HCT116 (cell line): ENCODE results near the gene PAK1IP1. TPM values are rescaled to one million over a fixed set of nuclear protein-coding genes. Genes with fewer than 3 reads are reported as not detected.
"Not testable (repeated sequence)": the region's sequence is repeated elsewhere in the genome, so short reads cannot be mapped to it uniquely, and the experiment has no call there.

Source experiments
- ATAC-seq: fragments of 200-7000 bp; cut with Tn5 transposase; 2 replicates; pipeline ENCODE4 v1.9.1; 2020; ENCODE audit warnings: mild to moderate bottlenecking, moderate library complexity
- BruUV-seq: library from RNA; stranded (reverse); fragments of 400-500 nt; replicated peaks from 2 replicates; lab custom pipeline; 2021; lab: Mats Ljungman, UMichigan
- CTCF ChIA-PET: fragments of 300-600 bp; sonication (Branson Sonifier 250); formaldehyde crosslinking; loops from one replicate; lab custom pipeline; 2021; ENCODE audit warnings: antibody characterized with exemption; lab: Charles Lee
- POLR2A ChIA-PET: fragments of 300-600, 350-600 bp; sonication (Branson Sonifier 250); formaldehyde crosslinking; loops from one replicate; lab custom pipeline; 2021; ENCODE audit warnings: antibody characterized with exemption; lab: Charles Lee
- RAD21 ChIA-PET, 2 experiments: fragments of 300-600 bp; sonication (Branson Sonifier 250); formaldehyde crosslinking; loops; one replicate each; lab custom pipeline; 2023; ENCODE audit warnings: low total read pairs in 2 of 2; ENCODE audit not compliant: uncharacterized antibody in 2 of 2, unreplicated experiment in 2 of 2, low non-redundant PET in 1 of 2; lab: Charles Lee
- DNase-seq: peaks from one replicate; pipeline ENCODE4 v3.0.0-alpha.2; 2010; ENCODE audit warnings: low read depth, low spot score
- H2AFZ ChIP-seq: fragments of 200-600 bp; shearing (Covaris generic), sonication (generic); 2 replicates; pipeline ENCODE4 v1.6.1; 2017; ENCODE audit warnings: low read depth, mixed run types, mixed read lengths, antibody characterized with exemption, low read length; ENCODE audit not compliant: poor library complexity, severe bottlenecking
- H3K27ac ChIP-seq: 2 replicates; pipeline ENCODE4 v1.5.1; 2012; ENCODE audit warnings: low read depth, low read length
- H3K27me3 ChIP-seq: fragments of 200-600 bp; sonication (generic); 2 replicates; pipeline ENCODE4 v1.6.1; 2016; ENCODE audit warnings: mixed run types, low read length, mixed read lengths; ENCODE audit not compliant: insufficient read depth
- H3K36me3 ChIP-seq, 2 experiments: fragments of 200-500 bp in 1 of 2; fragments of 200-600 bp in 1 of 2; sonication (Bioruptor generic) in 1 of 2; sonication (generic) in 1 of 2; 2 replicates each; pipeline versions ENCODE4 v1.5.1 to v1.6.1; 2014 to 2016; ENCODE audit warnings: low read length in 2 of 2, inconsistent platforms in 1 of 2, mixed read lengths in 1 of 2, mixed run types in 1 of 2; ENCODE audit not compliant: insufficient read depth in 2 of 2, control insufficient read depth in 1 of 2
- H3K4me1 ChIP-seq, 2 experiments: fragments of 200-600 bp in 1 of 2; sonication (generic) in 1 of 2; 2 replicates each; pipeline versions ENCODE4 v1.5.1 to v1.6.1; 2012 to 2017; ENCODE audit warnings: low read length in 2 of 2, inconsistent platforms in 1 of 2, mild to moderate bottlenecking in 1 of 2, mixed read lengths in 1 of 2, mixed run types in 1 of 2, moderate library complexity in 1 of 2; ENCODE audit not compliant: insufficient read depth in 2 of 2, control insufficient read depth in 1 of 2
- H3K4me2 ChIP-seq: fragments of 200-600 bp; sonication (generic); 2 replicates; pipeline ENCODE4 v1.6.1; 2017; ENCODE audit warnings: mixed run types, low read length, mixed read lengths
- H3K4me3 ChIP-seq, 2 experiments: fragments of 200-600 bp in 1 of 2; sonication (generic) in 1 of 2; replicated peaks in 1 of 2; 2 replicates each; pipeline ENCODE4 v1.5.1; 2011 to 2016; ENCODE audit warnings: low read length in 2 of 2, control low read depth in 1 of 2, low read depth in 1 of 2, mild to moderate bottlenecking in 1 of 2, mixed read lengths in 1 of 2, mixed run types in 1 of 2
- H3K79me2 ChIP-seq: fragments of 200-600 bp; sonication (generic); 2 replicates; pipeline ENCODE4 v1.6.1; 2017; ENCODE audit warnings: mild to moderate bottlenecking, mixed run types, low read length, moderate library complexity, mixed read lengths; ENCODE audit not compliant: insufficient read depth
- H3K9ac ChIP-seq: fragments of 200-600 bp; sonication (generic); 2 replicates; pipeline ENCODE4 v1.6.1; 2016; ENCODE audit warnings: low read length, mixed read lengths
- H3K9me2 ChIP-seq: fragments of 200-600 bp; sonication (generic), shearing (Covaris generic); 2 replicates; pipeline ENCODE4 v1.6.1; 2017; ENCODE audit warnings: mixed run types, mild to moderate bottlenecking, moderate library complexity; ENCODE audit not compliant: insufficient read depth
- H3K9me3 ChIP-seq, 2 experiments: fragments of 200-500 bp in 1 of 2; fragments of 200-600 bp in 1 of 2; sonication (Bioruptor generic) in 1 of 2; sonication (generic) in 1 of 2; 2 replicates each; pipeline ENCODE4 v1.6.1; 2014 to 2017; ENCODE audit warnings: low read length in 2 of 2, mixed read lengths in 2 of 2, inconsistent platforms in 1 of 2, low read depth in 1 of 2, mild to moderate bottlenecking in 1 of 2, mixed run types in 1 of 2, moderate library complexity in 1 of 2; ENCODE audit not compliant: control insufficient read depth in 1 of 2, insufficient read depth in 1 of 2
- H4K20me1 ChIP-seq: fragments of 200-600 bp; sonication (generic), shearing (Covaris generic); 2 replicates; pipeline ENCODE4 v1.6.1; 2017; ENCODE audit warnings: mixed run types, mild to moderate bottlenecking, moderate library complexity; ENCODE audit not compliant: insufficient read depth
- ELF1 ChIP-seq: IDR thresholded peaks from 2 replicates; pipeline ENCODE4 v1.6.1; 2012; ENCODE audit warnings: low read depth, borderline replicate concordance
- EZH2phosphoT487 ChIP-seq: fragments of 200-600 bp; IDR thresholded peaks from 2 replicates; pipeline ENCODE4 v1.6.1; 2018; ENCODE audit warnings: antibody characterized with exemption, borderline replicate concordance
- FOSL1 ChIP-seq: IDR thresholded peaks from 2 replicates; pipeline ENCODE4 v1.6.1; 2012; ENCODE audit warnings: low read depth
- POLR2AphosphoS5 ChIP-seq: IDR thresholded peaks from 2 replicates; pipeline ENCODE4 v1.6.1; 2011; ENCODE audit warnings: mild to moderate bottlenecking, low read depth, low read length, moderate library complexity
- intact Hi-C: fragments of 100-400 bp; cut with micrococcal nuclease; formaldehyde crosslinking; loops from 2 replicates; pipeline ENCODE4 v1.10.0; 2022
- total RNA-seq: library from RNA; stranded (reverse); gene quantifications from one replicate; pipeline ENCODE4 v1.2.1, GENCODE V29; 2021; ENCODE audit not compliant: unreplicated experiment
- TF ChIP-seq, protein P1 (sequence below): IDR thresholded peaks from 2 replicates; pipeline ENCODE4 v1.6.1; 2012; ENCODE audit warnings: low read depth
- TF ChIP-seq, protein P2 (sequence below), 3 experiments: fragments of 200-600 bp in 1 of 3; sonication (generic) in 1 of 3; IDR thresholded peaks in 2 of 3; conservative IDR thresholded peaks in 1 of 3; 2 replicates each; pipeline ENCODE4 v1.5.1; 2012 to 2017; ENCODE audit warnings: low read depth in 2 of 3, low read length in 2 of 3, antibody characterized with exemption in 1 of 3, borderline replicate concordance in 1 of 3, control low read depth in 1 of 3, mild to moderate bottlenecking in 1 of 3, mixed read lengths in 1 of 3, mixed run types in 1 of 3, moderate library complexity in 1 of 3; ENCODE audit not compliant: insufficient read depth in 1 of 3

PAK1IP1 gene
- total RNA-seq, 1 experiment from 2014 or later: 24.3 TPM

DNA sequence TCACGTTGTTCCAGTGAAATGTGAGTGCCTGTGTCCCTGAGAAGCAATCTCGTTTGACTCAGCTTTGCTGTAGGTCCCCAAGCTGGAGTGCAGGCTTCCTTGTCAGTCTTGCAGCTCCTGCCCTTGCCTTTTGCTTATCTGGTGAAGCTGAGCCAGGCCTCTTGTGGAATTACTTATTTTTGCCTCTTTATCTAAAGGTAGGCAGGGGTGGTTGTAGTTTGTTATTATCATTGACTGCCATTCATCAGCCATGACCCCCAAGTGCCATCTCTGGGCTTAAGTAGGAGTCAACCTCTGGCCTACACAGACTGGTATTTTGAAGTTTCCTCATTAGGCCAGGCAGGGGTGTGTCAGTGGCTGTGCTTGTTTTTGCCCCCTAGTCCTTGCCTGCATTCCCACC is 55.0 kb downstream of the PAK1IP1 start:
- CTCF ChIA-PET: no interaction called here
- no peak overlapping the region for H2AFZ ChIP-seq
- POLR2A ChIA-PET: interaction anchor here (0.5 kb wide), 1 partner anchor 13 kb away, joined by 3 read pairs; no protein-coding TSS in a partner anchor
- no peaks in the 10 kb centered on the region for H3K9me2 ChIP-seq
- intact Hi-C loops: no loop called here
- no TSS peak for BruUV-seq
- no peaks in the 10 kb centered on the region; the same call in 1 of the 2 replicates for H4K20me1 ChIP-seq
- H3K27ac ChIP-seq: no peak overlapping the region
- H3K4me2 ChIP-seq: peak overlapping the region; percentile 92; the same call in 1 of the 2 replicates
- H3K79me2 ChIP-seq: peaks cover 70% of the 10 kb centered on the region
- peaks cover 7 to 32% of the 10 kb centered on the region in 2 experiments; a peak in 3 of 4 replicates for H3K36me3 ChIP-seq
- H3K4me1 ChIP-seq: peaks cover 9 to 21% of the 10 kb centered on the region in 2 experiments; a peak in 3 of 4 replicates
- no peak overlapping the region for H3K9ac ChIP-seq
- H3K27me3 ChIP-seq: no peaks in the 10 kb centered on the region
- TF ChIP-seq, protein P1, sequence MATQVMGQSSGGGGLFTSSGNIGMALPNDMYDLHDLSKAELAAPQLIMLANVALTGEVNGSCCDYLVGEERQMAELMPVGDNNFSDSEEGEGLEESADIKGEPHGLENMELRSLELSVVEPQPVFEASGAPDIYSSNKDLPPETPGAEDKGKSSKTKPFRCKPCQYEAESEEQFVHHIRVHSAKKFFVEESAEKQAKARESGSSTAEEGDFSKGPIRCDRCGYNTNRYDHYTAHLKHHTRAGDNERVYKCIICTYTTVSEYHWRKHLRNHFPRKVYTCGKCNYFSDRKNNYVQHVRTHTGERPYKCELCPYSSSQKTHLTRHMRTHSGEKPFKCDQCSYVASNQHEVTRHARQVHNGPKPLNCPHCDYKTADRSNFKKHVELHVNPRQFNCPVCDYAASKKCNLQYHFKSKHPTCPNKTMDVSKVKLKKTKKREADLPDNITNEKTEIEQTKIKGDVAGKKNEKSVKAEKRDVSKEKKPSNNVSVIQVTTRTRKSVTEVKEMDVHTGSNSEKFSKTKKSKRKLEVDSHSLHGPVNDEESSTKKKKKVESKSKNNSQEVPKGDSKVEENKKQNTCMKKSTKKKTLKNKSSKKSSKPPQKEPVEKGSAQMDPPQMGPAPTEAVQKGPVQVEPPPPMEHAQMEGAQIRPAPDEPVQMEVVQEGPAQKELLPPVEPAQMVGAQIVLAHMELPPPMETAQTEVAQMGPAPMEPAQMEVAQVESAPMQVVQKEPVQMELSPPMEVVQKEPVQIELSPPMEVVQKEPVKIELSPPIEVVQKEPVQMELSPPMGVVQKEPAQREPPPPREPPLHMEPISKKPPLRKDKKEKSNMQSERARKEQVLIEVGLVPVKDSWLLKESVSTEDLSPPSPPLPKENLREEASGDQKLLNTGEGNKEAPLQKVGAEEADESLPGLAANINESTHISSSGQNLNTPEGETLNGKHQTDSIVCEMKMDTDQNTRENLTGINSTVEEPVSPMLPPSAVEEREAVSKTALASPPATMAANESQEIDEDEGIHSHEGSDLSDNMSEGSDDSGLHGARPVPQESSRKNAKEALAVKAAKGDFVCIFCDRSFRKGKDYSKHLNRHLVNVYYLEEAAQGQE: no peak
- TF ChIP-seq, protein P2, sequence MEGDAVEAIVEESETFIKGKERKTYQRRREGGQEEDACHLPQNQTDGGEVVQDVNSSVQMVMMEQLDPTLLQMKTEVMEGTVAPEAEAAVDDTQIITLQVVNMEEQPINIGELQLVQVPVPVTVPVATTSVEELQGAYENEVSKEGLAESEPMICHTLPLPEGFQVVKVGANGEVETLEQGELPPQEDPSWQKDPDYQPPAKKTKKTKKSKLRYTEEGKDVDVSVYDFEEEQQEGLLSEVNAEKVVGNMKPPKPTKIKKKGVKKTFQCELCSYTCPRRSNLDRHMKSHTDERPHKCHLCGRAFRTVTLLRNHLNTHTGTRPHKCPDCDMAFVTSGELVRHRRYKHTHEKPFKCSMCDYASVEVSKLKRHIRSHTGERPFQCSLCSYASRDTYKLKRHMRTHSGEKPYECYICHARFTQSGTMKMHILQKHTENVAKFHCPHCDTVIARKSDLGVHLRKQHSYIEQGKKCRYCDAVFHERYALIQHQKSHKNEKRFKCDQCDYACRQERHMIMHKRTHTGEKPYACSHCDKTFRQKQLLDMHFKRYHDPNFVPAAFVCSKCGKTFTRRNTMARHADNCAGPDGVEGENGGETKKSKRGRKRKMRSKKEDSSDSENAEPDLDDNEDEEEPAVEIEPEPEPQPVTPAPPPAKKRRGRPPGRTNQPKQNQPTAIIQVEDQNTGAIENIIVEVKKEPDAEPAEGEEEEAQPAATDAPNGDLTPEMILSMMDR (IDR thresholded peaks at IDR 0.05 in 2 of 3, conservative IDR thresholded peaks at IDR 0.05 in 1 of 3; ENCODE audit: borderline replicate concordance in 1 of 3, insufficient read depth in 1 of 3, low read depth in 2 of 3, low read length in 2 of 3): no peak
- TF ChIP-seq FOSL1 (no peak), ELF1 (no peak), EZH2phosphoT487 (no peak), POLR2AphosphoS5 (no peak)
- no peak for DNase-seq
- no peak for ATAC-seq
- no peak overlapping the region for H3K4me3 ChIP-seq
- RAD21 ChIA-PET: no interaction called here
- no peaks in the 10 kb centered on the region for H3K9me3 ChIP-seq

DNA sequence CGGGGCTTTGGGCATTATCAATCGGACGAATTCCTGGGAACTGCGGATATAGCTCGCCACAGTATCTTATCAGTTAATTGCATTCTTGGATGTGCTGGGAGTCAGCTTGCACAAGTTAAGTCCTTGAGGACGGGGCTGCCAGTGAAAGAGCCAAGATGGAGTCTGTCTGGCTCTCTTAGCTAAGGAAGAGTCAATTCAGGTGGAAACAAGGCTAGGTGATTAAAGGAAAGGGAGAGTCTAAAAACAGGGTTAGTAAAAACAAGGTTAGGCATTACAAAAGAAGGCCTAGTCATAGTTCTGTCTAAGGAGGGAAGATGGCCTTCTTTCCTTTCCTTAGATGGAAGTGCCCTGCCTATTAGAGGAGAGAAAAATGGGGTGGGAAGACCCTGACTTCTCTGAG is 55.8 kb downstream of the PAK1IP1 start:
- peaks cover 78% of the 10 kb centered on the region for H3K79me2 ChIP-seq
- RAD21 ChIA-PET, H3K9ac ChIP-seq, ATAC-seq, H3K9me2 ChIP-seq, CTCF ChIA-PET, POLR2A ChIA-PET, H4K20me1 ChIP-seq, H3K4me2 ChIP-seq, BruUV-seq, H3K4me3 ChIP-seq, H3K27ac ChIP-seq, H2AFZ ChIP-seq, intact Hi-C loops, DNase-seq, H3K27me3 ChIP-seq, H3K9me3 ChIP-seq: not testable (repeated sequence)
- peaks cover 7 to 37% of the 10 kb centered on the region in 2 experiments for H3K36me3 ChIP-seq
- H3K4me1 ChIP-seq: peaks cover 9 to 21% of the 10 kb centered on the region in 2 experiments; a peak in 3 of 4 replicates

DNA sequence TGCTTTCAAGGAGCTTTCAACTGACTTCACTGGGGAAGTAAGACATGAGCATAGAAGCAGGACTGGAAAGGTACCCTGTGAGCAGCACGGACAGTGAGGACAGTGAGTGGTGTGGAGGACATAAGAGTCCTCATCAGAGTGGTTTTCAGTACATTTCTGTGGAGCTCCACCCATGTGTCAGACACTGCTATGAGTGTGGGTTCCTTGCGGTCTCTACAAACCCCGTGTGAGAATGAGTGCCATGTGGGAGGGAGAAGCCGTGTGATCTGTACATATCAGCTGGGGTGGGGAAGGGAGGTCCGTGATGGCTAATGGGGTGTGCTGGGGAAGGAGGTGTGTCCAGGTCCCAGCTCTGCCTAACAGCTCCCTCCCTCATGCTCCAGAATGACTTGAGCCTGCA is 57.0 kb downstream of the PAK1IP1 start:
- H3K27ac ChIP-seq, BruUV-seq, H3K9ac ChIP-seq, H3K4me2 ChIP-seq, DNase-seq, RAD21 ChIA-PET, H3K27me3 ChIP-seq, H3K4me3 ChIP-seq, ATAC-seq, H3K9me2 ChIP-seq, CTCF ChIA-PET, H3K9me3 ChIP-seq, H4K20me1 ChIP-seq, intact Hi-C loops, H2AFZ ChIP-seq, POLR2A ChIA-PET: not testable (repeated sequence)
- peaks cover 9 to 18% of the 10 kb centered on the region in 2 experiments; a peak in 3 of 4 replicates for H3K4me1 ChIP-seq
- H3K79me2 ChIP-seq: peaks cover 83% of the 10 kb centered on the region
- H3K36me3 ChIP-seq: peaks cover 11 to 40% of the 10 kb centered on the region in 2 experiments
